ENCODE results near the gene TMIGD3. TPM values are rescaled to one million over a fixed set of nuclear protein-coding genes. Genes with fewer than 3 reads are reported as not detected.

TMIGD3 gene
- total RNA-seq, 6 experiments from 2014 or later, result 2.4 to 9.7 (median 5.8) TPM

DNA sequence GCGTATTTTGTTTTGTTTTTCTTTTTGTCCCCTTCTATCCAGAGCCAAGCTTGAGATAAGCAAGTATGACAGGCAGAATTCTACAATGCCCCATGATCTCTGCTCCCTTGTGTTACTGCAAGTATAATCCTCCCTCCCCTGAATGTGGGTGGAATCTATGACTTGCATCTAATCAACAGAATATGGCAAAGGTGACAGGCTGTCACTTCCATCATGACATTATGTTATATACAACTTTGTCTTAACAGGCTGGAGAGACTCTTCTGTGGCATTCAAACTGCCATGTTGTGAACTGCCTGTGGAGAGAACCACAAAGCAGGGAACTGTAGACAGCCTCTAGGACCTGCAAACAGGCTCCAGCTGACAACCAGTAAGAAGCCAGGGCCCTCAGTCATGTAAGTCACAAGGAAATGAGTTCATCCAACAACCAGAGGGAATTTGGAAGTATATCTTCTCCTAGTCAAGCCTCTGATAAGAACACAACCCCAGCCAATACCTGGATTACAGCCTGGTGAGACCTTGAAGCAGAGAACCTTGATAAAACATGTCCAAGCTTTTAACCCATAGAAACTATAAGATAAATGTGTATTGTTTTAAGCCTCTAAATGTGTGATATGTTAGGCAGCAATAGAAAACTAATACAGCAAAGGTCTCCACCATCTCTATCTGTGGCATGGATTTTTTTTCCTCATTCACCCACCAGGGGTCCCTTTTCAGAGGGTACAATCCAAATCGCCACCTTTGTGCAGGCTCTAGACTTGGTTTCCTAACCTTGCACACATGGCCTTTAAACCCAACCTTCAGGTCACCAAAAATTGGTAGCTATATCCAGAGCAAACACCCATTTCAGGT, 35.3 kb downstream of the TMIGD3 start:
- TF ChIP-seq, protein P1, sequence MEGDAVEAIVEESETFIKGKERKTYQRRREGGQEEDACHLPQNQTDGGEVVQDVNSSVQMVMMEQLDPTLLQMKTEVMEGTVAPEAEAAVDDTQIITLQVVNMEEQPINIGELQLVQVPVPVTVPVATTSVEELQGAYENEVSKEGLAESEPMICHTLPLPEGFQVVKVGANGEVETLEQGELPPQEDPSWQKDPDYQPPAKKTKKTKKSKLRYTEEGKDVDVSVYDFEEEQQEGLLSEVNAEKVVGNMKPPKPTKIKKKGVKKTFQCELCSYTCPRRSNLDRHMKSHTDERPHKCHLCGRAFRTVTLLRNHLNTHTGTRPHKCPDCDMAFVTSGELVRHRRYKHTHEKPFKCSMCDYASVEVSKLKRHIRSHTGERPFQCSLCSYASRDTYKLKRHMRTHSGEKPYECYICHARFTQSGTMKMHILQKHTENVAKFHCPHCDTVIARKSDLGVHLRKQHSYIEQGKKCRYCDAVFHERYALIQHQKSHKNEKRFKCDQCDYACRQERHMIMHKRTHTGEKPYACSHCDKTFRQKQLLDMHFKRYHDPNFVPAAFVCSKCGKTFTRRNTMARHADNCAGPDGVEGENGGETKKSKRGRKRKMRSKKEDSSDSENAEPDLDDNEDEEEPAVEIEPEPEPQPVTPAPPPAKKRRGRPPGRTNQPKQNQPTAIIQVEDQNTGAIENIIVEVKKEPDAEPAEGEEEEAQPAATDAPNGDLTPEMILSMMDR (IDR thresholded peaks at IDR 0.05), result no peak
- no peak for TF ChIP-seq POLR2A (IDR thresholded peaks at IDR 0.05)
- Histone ChIP-seq H3K36me3 (peaks cover 0 to 26% (median under 1%) of the 10 kb centered on the region in 4 donors), H3K4me3 (no peak overlapping the region), H3K9me3 (no peaks in the 10 kb centered on the region), H3K27ac (no peak overlapping the region), H3K27me3 (no peaks in the 10 kb centered on the region), H3K4me1 (no peaks in the 10 kb centered on the region)
- WGBS (ENCODE audit: insufficient coverage, low coverage, low lambda C conversion rate, missing lambda C conversion rate), result 88% methylated on average over 1 of the region's 2 CpGs
- DNase-seq (no peak), ATAC-seq (no peak)
- intact Hi-C loops (cut with DNase I), result no loop called here

GRCh38 chr1:111466480-111466879, 37.0 kb downstream of the TMIGD3 start:
- intact Hi-C loops (cut with DNase I), result no loop called here
- ATAC-seq (no peak), DNase-seq (no peak)
- no peaks in the 10 kb centered on the region for H3K4me1 ChIP-seq
- no peak overlapping the region for H3K4me3 ChIP-seq
- peaks cover 0 to 30% (median under 1%) of the 10 kb centered on the region in 4 donors for H3K36me3 ChIP-seq
- WGBS (ENCODE audit: insufficient coverage, low coverage, low lambda C conversion rate, missing lambda C conversion rate), result 0% methylated on average over 1 of the region's 1 CpG
- no peaks in the 10 kb centered on the region for H3K9me3 ChIP-seq
- TF ChIP-seq, protein P1 (IDR thresholded peaks at IDR 0.05), result no peak
- no peak for TF ChIP-seq POLR2A (IDR thresholded peaks at IDR 0.05)
- H3K27ac ChIP-seq, result no peak overlapping the region
- H3K27me3 ChIP-seq, result no peaks in the 10 kb centered on the region

GRCh38 chr1:111465754-111466153, 37.7 kb downstream of the TMIGD3 start:
- H3K36me3 ChIP-seq, result peaks cover 0 to 38% (median 5%) of the 10 kb centered on the region in 4 donors
- DNase-seq (no peak), ATAC-seq (no peak)
- no peak for TF ChIP-seq POLR2A (IDR thresholded peaks at IDR 0.05)
- TF ChIP-seq, protein P1 (IDR thresholded peaks at IDR 0.05), result no peak
- WGBS (ENCODE audit: insufficient coverage, low coverage, low lambda C conversion rate, missing lambda C conversion rate), result 100% methylated on average over 2 of the region's 2 CpGs
- intact Hi-C loops (cut with DNase I), result no loop called here
- H3K4me1 ChIP-seq, result no peaks in the 10 kb centered on the region
- no peaks in the 10 kb centered on the region for H3K9me3 ChIP-seq
- H3K27me3 ChIP-seq, result no peaks in the 10 kb centered on the region
- no peak overlapping the region for H3K27ac ChIP-seq
- H3K4me3 ChIP-seq, result no peak overlapping the region

DNA sequence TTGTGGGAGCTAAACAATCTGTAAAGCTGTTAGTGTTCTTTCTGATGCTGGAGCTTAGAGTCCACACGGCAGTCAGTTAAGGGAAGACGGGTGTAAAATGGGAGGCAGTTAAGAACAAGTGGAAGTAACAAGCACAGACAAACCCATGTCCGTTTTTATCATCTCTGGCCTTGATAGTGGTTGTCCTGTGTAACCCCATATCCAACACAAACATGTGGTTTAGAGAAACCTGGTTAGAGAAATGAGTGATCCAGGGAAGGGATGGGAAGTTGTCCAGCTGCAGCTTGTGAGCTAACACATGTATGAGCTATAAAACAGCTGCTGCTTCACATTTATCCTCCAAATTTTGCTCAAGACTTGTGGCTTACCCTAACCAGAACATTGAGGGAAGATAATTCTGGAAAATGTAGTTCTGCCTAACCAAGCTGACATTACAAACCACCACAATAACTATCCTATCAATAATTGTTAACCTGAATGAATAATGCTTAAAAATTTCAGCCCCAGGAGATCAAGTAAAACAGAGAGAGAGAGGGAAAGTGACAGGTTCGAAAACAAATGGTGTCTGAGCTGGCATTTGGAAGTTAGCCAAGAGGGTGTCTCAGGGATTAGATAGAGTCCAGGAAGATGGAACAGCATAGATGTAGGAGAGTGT, 40.3 kb downstream of the TMIGD3 start:
- Histone ChIP-seq H3K9me3 (no peaks in the 10 kb centered on the region), H3K4me1 (no peaks in the 10 kb centered on the region), H3K27me3 (no peaks in the 10 kb centered on the region), H3K27ac (no peak overlapping the region), H3K36me3 (peaks cover 0 to 36% (median 15%) of the 10 kb centered on the region in 4 donors), H3K4me3 (no peak overlapping the region)
- no peak for ATAC-seq
- TF ChIP-seq POLR2A (IDR thresholded peaks at IDR 0.05), result no peak
- TF ChIP-seq, protein P1 (IDR thresholded peaks at IDR 0.05), result no peak
- intact Hi-C loops (cut with DNase I), result no loop called here
- DNase-seq, result no peak
- 82% methylated on average over 4 of the region's 4 CpGs for WGBS (ENCODE audit: insufficient coverage, low coverage, low lambda C conversion rate, missing lambda C conversion rate)

Measured in right lobe of liver (tissue), 6 donors.